ENCODE data around the gene ZNF107.
A peak's percentile ranks its signal among the peaks of the same experiment; 100 is the strongest.

The ZNF107 gene

GRCh38 chr7:64665980-64666662 lies at the start of gene ZNF107:
TSS of gene ZNF107 (plus strand) at chr7:64666133. CDS start at chr7:64666283, 150 bp downstream.
- TF ChIP-seq, protein P1, sequence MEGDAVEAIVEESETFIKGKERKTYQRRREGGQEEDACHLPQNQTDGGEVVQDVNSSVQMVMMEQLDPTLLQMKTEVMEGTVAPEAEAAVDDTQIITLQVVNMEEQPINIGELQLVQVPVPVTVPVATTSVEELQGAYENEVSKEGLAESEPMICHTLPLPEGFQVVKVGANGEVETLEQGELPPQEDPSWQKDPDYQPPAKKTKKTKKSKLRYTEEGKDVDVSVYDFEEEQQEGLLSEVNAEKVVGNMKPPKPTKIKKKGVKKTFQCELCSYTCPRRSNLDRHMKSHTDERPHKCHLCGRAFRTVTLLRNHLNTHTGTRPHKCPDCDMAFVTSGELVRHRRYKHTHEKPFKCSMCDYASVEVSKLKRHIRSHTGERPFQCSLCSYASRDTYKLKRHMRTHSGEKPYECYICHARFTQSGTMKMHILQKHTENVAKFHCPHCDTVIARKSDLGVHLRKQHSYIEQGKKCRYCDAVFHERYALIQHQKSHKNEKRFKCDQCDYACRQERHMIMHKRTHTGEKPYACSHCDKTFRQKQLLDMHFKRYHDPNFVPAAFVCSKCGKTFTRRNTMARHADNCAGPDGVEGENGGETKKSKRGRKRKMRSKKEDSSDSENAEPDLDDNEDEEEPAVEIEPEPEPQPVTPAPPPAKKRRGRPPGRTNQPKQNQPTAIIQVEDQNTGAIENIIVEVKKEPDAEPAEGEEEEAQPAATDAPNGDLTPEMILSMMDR (IDR thresholded peaks at IDR 0.05; ENCODE audit: low read length, missing control alignments), result no peak
- peak within 1 kb of the TSS; percentile 89 for H3K4me3 ChIP-seq (replicated peaks; ENCODE audit: low read depth, low read length)
- DNase-seq (ENCODE audit: low read depth), result peak; percentile 94

DNA sequence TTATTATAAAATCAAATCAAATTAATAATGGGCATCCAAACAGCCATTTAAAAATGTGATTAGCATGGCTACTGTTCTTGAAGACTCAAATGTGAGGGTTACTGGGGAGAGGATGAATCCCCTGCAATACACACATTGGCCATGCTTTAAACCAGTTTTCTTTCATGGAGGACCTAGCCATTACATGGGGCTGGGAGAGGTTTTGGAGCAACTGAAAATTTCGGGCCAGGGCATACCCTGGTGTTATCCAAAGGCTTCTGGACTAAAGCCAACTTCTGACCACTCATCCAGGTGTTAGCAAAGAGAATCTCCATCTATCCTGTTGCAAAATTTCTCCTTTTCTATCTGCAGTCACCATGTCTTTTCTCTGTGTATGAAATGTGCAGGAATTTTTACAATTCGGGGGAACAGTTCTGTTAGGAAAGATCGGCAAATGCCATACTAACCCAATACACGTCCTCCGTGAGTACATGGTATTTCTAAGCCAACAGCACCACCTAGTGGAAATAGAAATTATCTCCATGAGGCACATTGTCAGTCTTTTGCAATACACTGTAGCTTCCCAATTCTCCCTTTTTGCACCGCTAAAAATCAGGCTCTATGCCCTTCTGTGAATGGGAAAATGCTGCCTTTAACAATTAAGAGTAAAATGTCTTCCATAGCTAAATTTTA lies 47.0 kb upstream of the ZNF107 start:
- H3K4me3 ChIP-seq (replicated peaks; ENCODE audit: low read depth, low read length), result no peak overlapping the region
- peak; percentile 69 for DNase-seq (ENCODE audit: low read depth)

DNA sequence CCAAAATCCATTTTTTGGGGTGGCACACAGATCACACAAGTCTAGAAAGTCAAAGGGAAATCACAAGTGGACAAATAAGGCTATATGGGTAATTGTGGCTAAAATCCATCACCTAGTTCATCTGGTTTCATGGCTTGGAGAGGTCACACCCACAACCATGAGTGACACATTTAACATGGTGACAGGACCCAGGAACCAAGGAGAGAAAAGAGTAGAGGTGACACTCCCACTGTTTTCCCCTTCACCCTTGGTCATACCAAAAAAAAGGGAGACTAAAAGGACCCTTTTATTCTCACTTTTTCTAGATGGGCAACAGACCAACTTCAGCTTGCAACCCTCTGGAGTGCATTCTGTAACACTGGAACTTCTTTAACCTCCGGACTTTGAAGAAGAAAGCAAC lies 46.2 kb upstream of the ZNF107 start:
- no peak for DNase-seq (ENCODE audit: low read depth)
- TF ChIP-seq, protein P1 (IDR thresholded peaks at IDR 0.05; ENCODE audit: low read length, missing control alignments), result no peak

More for the DNA sequence above, 47.0 kb upstream of the ZNF107 start:
- TF ChIP-seq, protein P1 (IDR thresholded peaks at IDR 0.05; ENCODE audit: low read length, missing control alignments), result peak; percentile 36

DNA sequence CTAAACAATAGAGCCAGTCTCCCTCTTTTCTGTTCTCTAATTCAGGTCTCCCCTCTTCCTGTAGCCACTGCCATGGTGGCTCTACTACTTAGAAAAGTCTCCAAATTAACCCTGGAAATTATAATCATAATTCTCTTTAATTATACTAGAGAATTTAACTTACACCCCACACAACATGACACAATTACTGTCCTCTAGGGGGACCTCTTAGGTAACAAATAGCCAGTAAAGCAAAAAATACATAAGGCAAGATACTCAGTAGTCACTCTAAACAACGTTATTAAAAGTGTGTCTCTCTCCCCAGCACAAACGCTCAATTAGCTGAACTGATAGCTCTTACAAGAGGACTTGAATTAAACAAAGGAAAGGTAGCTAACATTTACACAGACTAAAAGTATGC lies 44.3 kb upstream of the ZNF107 start:
- no peak for DNase-seq (ENCODE audit: low read depth)

More for the DNA sequence above, 46.2 kb upstream of the ZNF107 start:
- H3K4me3 ChIP-seq (replicated peaks; ENCODE audit: low read depth, low read length), result no peak overlapping the region

GRCh38 chr7:64625114-64626082 lies 40.5 kb upstream of the ZNF107 start:
- no peak overlapping the region for H3K4me3 ChIP-seq (replicated peaks; ENCODE audit: low read depth, low read length)
- DNase-seq (ENCODE audit: low read depth), result no peak
- TF ChIP-seq, protein P1 (IDR thresholded peaks at IDR 0.05; ENCODE audit: low read length, missing control alignments), result peak; percentile 47

More for the DNA sequence above, 44.3 kb upstream of the ZNF107 start:
- TF ChIP-seq, protein P1 (IDR thresholded peaks at IDR 0.05; ENCODE audit: low read length, missing control alignments), result no peak
- H3K4me3 ChIP-seq (replicated peaks; ENCODE audit: low read depth, low read length), result no peak overlapping the region

- H3K4me3 ChIP-seq (replicated peaks; ENCODE audit: low read depth, low read length), result no peak overlapping the region
- TF ChIP-seq, protein P1 (IDR thresholded peaks at IDR 0.05; ENCODE audit: low read length, missing control alignments), result no peak
- DNase-seq (ENCODE audit: low read depth), result no peak
Observed at GRCh38 chr7:64626083-64626469, 39.9 kb upstream of the ZNF107 start.
